Osteocyte (in vitro differentiated cells): Measurements from ENCODE around the gene LRRC27. TPM values are rescaled to one million over a fixed set of nuclear protein-coding genes. Genes with fewer than 3 reads are reported as not detected.

Source experiments
- DNase-seq: peaks from one replicate; pipeline ENCODE4 v3.0.0; 2021; ENCODE audit warnings: mixed read lengths; ENCODE audit not compliant: unreplicated experiment; ENCODE audit errors: extremely low spot score
- H3K27ac Mint-ChIP-seq: one replicate; pipeline ENCODE4 v1.8.0; 2021; ENCODE audit warnings: mild to moderate bottlenecking, mixed read lengths; ENCODE audit not compliant: unreplicated experiment
- H3K27me3 Mint-ChIP-seq: one replicate; pipeline ENCODE4 v1.8.0; 2021; ENCODE audit warnings: mixed read lengths; ENCODE audit not compliant: unreplicated experiment
- H3K36me3 Mint-ChIP-seq: one replicate; pipeline ENCODE4 v1.8.0; 2021; ENCODE audit warnings: mixed read lengths; ENCODE audit not compliant: unreplicated experiment
- H3K4me1 Mint-ChIP-seq: one replicate; pipeline ENCODE4 v1.8.0; 2021; ENCODE audit warnings: mixed read lengths; ENCODE audit not compliant: unreplicated experiment
- H3K4me3 Mint-ChIP-seq: one replicate; pipeline ENCODE4 v1.8.0; 2021; ENCODE audit warnings: mild to moderate bottlenecking, moderate library complexity, mixed read lengths; ENCODE audit not compliant: unreplicated experiment
- H3K9me3 Mint-ChIP-seq: one replicate; pipeline ENCODE4 v1.8.0; 2021; ENCODE audit warnings: mixed read lengths; ENCODE audit not compliant: unreplicated experiment
- total RNA-seq: library from RNA; stranded (reverse); gene quantifications from 2 replicates; pipeline ENCODE4 v1.2.1, GENCODE V29; 2021
- TF ChIP-seq, protein P1 (sequence below): fragments of 200-600 bp; sonication (generic); IDR thresholded peaks from 2 replicates; pipeline ENCODE4 v1.5.0; 2021; ENCODE audit warnings: antibody characterized with exemption, mild to moderate bottlenecking, moderate library complexity

The LRRC27 gene
- total RNA-seq, 1 donor from 2014 or later = 18.9 TPM

DNA sequence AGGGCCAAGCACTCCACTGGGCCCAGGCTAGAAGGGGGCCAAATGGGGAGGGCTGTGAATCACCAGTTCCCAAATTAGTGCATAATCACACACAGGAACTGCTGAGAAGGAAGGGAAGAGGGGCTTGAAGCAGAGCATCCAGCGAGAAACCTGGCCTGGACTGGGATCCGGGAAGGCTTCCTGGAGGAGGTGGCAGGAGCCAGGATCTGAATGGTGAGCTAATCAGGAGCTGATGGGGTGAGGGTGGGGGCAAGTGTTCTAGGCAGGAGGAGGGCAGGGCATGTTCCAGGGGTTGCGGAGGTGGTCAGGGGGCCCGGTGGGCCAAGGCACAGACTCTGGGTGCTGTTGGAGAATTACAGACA, 77.7 kb downstream of the LRRC27 start:
- Mint-ChIP-seq H3K27ac (peak overlapping the region; percentile 18), H3K4me3 (no peak overlapping the region), H3K4me1 (peaks cover 57% of the 10 kb centered on the region), H3K27me3 (no peaks in the 10 kb centered on the region), H3K9me3 (no peaks in the 10 kb centered on the region), H3K36me3 (peaks cover 4% of the 10 kb centered on the region)
- TF ChIP-seq, protein P1, sequence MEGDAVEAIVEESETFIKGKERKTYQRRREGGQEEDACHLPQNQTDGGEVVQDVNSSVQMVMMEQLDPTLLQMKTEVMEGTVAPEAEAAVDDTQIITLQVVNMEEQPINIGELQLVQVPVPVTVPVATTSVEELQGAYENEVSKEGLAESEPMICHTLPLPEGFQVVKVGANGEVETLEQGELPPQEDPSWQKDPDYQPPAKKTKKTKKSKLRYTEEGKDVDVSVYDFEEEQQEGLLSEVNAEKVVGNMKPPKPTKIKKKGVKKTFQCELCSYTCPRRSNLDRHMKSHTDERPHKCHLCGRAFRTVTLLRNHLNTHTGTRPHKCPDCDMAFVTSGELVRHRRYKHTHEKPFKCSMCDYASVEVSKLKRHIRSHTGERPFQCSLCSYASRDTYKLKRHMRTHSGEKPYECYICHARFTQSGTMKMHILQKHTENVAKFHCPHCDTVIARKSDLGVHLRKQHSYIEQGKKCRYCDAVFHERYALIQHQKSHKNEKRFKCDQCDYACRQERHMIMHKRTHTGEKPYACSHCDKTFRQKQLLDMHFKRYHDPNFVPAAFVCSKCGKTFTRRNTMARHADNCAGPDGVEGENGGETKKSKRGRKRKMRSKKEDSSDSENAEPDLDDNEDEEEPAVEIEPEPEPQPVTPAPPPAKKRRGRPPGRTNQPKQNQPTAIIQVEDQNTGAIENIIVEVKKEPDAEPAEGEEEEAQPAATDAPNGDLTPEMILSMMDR = no peak
- DNase-seq = no peak

DNA sequence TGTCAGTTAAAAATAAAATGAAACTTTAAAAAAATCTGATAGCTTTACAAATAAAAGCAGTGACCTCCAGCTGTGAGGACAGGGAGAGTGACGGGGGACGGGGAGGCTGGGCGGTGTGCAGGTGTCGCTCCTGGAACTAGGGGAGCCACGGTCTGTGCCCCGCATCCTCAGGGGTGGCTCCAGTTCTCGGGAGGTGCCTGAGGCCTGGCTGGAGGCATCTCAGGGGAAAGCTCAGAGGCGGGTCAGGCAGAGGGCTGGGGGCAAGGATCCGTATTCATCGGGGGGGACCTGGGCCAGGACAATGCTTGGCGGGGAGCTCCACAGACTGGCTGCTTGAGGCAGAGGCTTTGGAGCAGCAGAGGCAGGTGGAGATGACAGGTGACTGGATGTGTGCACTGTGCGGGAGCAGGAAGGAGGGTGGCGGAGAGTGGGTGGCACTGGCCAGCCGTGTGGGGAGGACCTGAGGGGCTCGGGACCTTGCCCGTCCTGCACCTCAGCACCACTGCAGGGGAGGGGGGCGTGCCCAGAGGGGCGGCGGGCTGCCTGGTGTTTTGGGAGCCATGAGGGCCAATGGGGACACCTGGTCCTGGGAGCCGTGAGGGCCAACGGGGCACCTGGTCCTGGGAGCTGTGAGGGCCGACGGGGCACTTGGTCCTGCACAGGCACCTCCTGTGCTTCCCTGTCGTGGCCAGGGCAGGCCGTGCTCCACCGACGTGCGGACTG, 78.2 kb downstream of the LRRC27 start:
- no peak for DNase-seq
- H3K4me1 Mint-ChIP-seq = peaks cover 63% of the 10 kb centered on the region
- TF ChIP-seq, protein P1 = no peak
- no peaks in the 10 kb centered on the region for H3K27me3 Mint-ChIP-seq
- peak overlapping the region; percentile 18 for H3K27ac Mint-ChIP-seq
- H3K36me3 Mint-ChIP-seq = peaks cover 5% of the 10 kb centered on the region
- H3K9me3 Mint-ChIP-seq = no peaks in the 10 kb centered on the region
- H3K4me3 Mint-ChIP-seq = no peak overlapping the region

DNA sequence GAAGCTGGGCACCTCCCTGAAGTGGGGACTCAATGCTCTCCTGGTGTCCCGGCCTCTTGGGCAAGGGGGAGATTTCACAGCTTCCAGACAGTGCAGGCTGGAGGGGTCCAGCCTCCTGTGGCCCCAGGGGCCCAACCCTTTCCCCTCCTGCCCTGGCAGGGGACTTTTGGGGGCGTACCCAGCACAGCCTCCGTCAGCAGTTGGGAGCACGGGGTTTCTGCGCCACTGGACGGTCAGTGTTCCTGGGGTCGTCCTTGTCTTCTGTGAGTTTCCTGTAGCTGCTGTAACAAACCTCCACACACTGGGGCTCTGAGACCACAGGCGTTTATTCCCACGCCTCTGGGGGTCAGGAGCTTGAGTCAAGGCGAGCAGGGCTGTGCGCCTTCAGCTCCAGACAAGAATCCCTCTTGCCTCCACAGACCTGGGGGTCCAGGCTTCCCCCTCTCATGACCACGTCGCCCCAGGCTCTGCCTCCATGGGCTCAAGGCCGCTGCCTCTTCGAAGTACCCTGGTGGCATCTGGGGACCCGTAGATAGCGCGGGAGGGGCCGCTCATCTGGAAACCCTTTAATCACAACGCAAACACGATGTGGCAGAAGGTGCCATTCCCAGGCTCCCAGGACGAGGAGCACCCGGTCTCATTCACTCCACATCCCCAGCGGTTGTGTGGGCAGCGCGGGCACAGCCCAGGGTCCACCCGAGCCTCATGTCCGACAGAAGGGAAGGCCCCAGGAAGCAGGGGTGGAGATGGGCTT, 79.0 kb downstream of the LRRC27 start:
- no peak for DNase-seq
- Mint-ChIP-seq H3K4me1 (peaks cover 66% of the 10 kb centered on the region), H3K9me3 (no peaks in the 10 kb centered on the region), H3K27ac (peak overlapping the region; percentile 86), H3K27me3 (no peaks in the 10 kb centered on the region), H3K36me3 (peaks cover 4% of the 10 kb centered on the region), H3K4me3 (no peak overlapping the region)
- TF ChIP-seq, protein P1 = no peak

DNA sequence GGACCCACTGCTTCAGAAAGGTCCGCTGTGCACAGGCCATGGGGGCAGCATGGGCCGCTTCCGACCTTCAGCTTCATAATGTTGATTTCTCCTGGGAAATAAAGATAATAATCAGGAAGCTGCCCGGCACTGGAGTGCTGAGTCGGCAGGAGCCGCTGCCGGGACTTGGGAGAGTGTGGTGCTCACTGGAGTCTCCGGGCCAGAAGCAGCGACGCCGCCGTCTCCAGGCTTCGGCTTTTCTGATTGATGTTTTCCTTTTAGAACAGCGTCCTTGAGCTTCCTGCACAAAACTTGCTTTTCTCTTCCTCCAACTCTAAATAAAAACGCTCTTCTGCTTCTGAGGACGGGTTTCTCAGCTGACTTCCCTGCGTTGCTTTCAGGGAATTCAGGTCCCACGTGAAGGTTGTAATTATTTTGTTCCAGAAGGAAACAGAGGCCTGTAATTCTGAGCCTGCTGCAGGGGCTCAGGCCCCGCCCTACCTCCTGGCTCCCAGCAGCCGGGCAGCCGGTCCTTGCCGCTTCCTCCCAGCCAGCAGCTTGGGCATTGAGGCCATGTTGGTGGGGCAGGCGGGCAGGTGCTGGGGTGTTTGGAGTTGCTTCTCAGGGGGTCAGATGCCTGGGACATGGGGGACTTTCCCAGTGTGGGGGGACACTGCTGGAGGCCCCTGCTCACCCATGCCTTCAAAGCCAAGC, 79.7 kb downstream of the LRRC27 start:
- H3K4me3 Mint-ChIP-seq = no peak overlapping the region
- no peak for DNase-seq
- H3K36me3 Mint-ChIP-seq = peaks cover 4% of the 10 kb centered on the region
- no peaks in the 10 kb centered on the region for H3K9me3 Mint-ChIP-seq
- TF ChIP-seq, protein P1 = no peak
- H3K27ac Mint-ChIP-seq = peak overlapping the region; percentile 86
- peaks cover 66% of the 10 kb centered on the region for H3K4me1 Mint-ChIP-seq
- no peaks in the 10 kb centered on the region for H3K27me3 Mint-ChIP-seq
